ENCODE measurements around the gene HAUS3. TPM values are rescaled to one million over a fixed set of nuclear protein-coding genes. Genes with fewer than 3 reads are reported as not detected.

HAUS3 gene
- total RNA-seq, 1 experiment from 2014 or later = 11.9 TPM

GRCh38 chr4:2231082-2231481 is 10.8 kb downstream of the HAUS3 start (continued):
- TF ChIP-seq, protein P1, sequence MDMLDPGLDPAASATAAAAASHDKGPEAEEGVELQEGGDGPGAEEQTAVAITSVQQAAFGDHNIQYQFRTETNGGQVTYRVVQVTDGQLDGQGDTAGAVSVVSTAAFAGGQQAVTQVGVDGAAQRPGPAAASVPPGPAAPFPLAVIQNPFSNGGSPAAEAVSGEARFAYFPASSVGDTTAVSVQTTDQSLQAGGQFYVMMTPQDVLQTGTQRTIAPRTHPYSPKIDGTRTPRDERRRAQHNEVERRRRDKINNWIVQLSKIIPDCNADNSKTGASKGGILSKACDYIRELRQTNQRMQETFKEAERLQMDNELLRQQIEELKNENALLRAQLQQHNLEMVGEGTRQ (CRISPR knock-in tag; IDR thresholded peaks at IDR 0.05) = no peak

GRCh38 chr4:2226261-2226660 is 15.7 kb downstream of the HAUS3 start:
- DNase-seq (ENCODE audit: low spot score) = no peak
- ChIA-PET CTCF (interaction anchor here (1.9 kb wide), 1 partner anchor 216 kb away, joined by 6 read pairs; no protein-coding TSS in a partner anchor), POLR2A (no interaction called here)
- no peak for ATAC-seq
- Mint-ChIP-seq H3K36me3 (peaks cover 1% of the 10 kb centered on the region; the same call in 1 of the 2 replicates), H3K9me3 (no peaks in the 10 kb centered on the region), H3K4me1 (peaks cover 24% of the 10 kb centered on the region), H3K27ac (no peak overlapping the region), H3K4me3 (no peak overlapping the region), H3K27me3 (ENCODE audit: low read depth) (peaks cover 34% of the 10 kb centered on the region)
- TF ChIP-seq ZNF671 (CRISPR knock-in tag; IDR thresholded peaks at IDR 0.05) (no peak), ZNF532 (CRISPR knock-in tag; IDR thresholded peaks at IDR 0.05; ENCODE audit: borderline replicate concordance) (no peak), ZNF317 (CRISPR knock-in tag; IDR thresholded peaks at IDR 0.05; ENCODE audit: borderline replicate concordance, low read depth) (no peak), ZNF396 (CRISPR knock-in tag; IDR thresholded peaks at IDR 0.05; ENCODE audit: borderline replicate concordance) (no peak), KAT7 (CRISPR knock-in tag; IDR thresholded peaks at IDR 0.05; ENCODE audit: borderline replicate concordance) (no peak), PRRX2 (CRISPR knock-in tag; IDR thresholded peaks at IDR 0.05) (no peak), TEAD4 (CRISPR knock-in tag; IDR thresholded peaks at IDR 0.05) (no peak), GRHL2 (CRISPR knock-in tag; IDR thresholded peaks at IDR 0.05; ENCODE audit: insufficient replicate concordance, severe bottlenecking) (no peak), RORB (CRISPR knock-in tag; IDR thresholded peaks at IDR 0.05) (no peak), SOX15 (CRISPR knock-in tag; IDR thresholded peaks at IDR 0.05) (no peak), ESRRA (CRISPR knock-in tag; IDR thresholded peaks at IDR 0.05; ENCODE audit: borderline replicate concordance) (no peak), NR3C1 (CRISPR knock-in tag; conservative IDR thresholded peaks at IDR 0.05; ENCODE audit: low read depth) (no peak)
- TF ChIP-seq, protein P2, sequence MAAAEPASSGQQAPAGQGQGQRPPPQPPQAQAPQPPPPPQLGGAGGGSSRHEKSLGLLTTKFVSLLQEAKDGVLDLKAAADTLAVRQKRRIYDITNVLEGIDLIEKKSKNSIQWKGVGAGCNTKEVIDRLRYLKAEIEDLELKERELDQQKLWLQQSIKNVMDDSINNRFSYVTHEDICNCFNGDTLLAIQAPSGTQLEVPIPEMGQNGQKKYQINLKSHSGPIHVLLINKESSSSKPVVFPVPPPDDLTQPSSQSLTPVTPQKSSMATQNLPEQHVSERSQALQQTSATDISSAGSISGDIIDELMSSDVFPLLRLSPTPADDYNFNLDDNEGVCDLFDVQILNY (CRISPR knock-in tag; IDR thresholded peaks at IDR 0.05) = no peak
- TF ChIP-seq, protein P3, sequence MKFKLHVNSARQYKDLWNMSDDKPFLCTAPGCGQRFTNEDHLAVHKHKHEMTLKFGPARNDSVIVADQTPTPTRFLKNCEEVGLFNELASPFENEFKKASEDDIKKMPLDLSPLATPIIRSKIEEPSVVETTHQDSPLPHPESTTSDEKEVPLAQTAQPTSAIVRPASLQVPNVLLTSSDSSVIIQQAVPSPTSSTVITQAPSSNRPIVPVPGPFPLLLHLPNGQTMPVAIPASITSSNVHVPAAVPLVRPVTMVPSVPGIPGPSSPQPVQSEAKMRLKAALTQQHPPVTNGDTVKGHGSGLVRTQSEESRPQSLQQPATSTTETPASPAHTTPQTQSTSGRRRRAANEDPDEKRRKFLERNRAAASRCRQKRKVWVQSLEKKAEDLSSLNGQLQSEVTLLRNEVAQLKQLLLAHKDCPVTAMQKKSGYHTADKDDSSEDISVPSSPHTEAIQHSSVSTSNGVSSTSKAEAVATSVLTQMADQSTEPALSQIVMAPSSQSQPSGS (CRISPR knock-in tag; IDR thresholded peaks at IDR 0.05; ENCODE audit: borderline replicate concordance, low read depth) = no peak
- TF ChIP-seq, protein P4, sequence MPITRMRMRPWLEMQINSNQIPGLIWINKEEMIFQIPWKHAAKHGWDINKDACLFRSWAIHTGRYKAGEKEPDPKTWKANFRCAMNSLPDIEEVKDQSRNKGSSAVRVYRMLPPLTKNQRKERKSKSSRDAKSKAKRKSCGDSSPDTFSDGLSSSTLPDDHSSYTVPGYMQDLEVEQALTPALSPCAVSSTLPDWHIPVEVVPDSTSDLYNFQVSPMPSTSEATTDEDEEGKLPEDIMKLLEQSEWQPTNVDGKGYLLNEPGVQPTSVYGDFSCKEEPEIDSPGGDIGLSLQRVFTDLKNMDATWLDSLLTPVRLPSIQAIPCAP (CRISPR knock-in tag; IDR thresholded peaks at IDR 0.05) = no peak
- TF ChIP-seq, protein P5, sequence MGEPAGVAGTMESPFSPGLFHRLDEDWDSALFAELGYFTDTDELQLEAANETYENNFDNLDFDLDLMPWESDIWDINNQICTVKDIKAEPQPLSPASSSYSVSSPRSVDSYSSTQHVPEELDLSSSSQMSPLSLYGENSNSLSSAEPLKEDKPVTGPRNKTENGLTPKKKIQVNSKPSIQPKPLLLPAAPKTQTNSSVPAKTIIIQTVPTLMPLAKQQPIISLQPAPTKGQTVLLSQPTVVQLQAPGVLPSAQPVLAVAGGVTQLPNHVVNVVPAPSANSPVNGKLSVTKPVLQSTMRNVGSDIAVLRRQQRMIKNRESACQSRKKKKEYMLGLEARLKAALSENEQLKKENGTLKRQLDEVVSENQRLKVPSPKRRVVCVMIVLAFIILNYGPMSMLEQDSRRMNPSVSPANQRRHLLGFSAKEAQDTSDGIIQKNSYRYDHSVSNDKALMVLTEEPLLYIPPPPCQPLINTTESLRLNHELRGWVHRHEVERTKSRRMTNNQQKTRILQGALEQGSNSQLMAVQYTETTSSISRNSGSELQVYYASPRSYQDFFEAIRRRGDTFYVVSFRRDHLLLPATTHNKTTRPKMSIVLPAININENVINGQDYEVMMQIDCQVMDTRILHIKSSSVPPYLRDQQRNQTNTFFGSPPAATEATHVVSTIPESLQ (CRISPR knock-in tag; IDR thresholded peaks at IDR 0.05) = no peak

All from WTC11 (cell line).